Gastroesophageal sphincter (tissue), 4 donors: Measurements from ENCODE around the gene USP17L26. TPM values are rescaled to one million over a fixed set of nuclear protein-coding genes. Genes with fewer than 3 reads are reported as not detected.
"Not testable (repeated sequence)": the region's sequence is repeated elsewhere in the genome, so short reads cannot be mapped to it uniquely, and the experiment has no call there.

Experiments used
- ATAC-seq: fragments of 150-250 bp; one replicate; pipeline ENCODE4 v1.9.1; 2016; ENCODE audit warnings: mild to moderate bottlenecking, moderate library complexity
- H3K27ac ChIP-seq, 4 donors: fragments of 200-600 bp; sonication (generic) in 3 of 4; 1 replicate in 3 of 4; 2 replicates in 1 of 4; pipeline ENCODE4 v1.5.1; 2016 to 2019
- H3K27me3 ChIP-seq: fragments of 200-600 bp; sonication (generic); one replicate; pipeline ENCODE4 v1.5.1; 2019
- H3K36me3 ChIP-seq, 2 donors: fragments of 200-600 bp; sonication (generic); one replicate each; pipeline ENCODE4 v1.5.1; 2019; ENCODE audit warnings: control low read depth in 1 of 2
- H3K4me1 ChIP-seq, 3 donors: fragments of 200-600 bp; sonication (generic); 1 replicate in 2 of 3; 2 replicates in 1 of 3; pipeline ENCODE4 v1.5.1; 2016 to 2019; ENCODE audit warnings: control low read depth in 2 of 3
- H3K4me3 ChIP-seq, 2 donors: fragments of 200-600 bp; sonication (generic); one replicate each; pipeline ENCODE4 v1.5.1; 2019; ENCODE audit warnings: mild to moderate bottlenecking in 1 of 2, moderate library complexity in 1 of 2
- H3K9me3 ChIP-seq, 3 donors: fragments of 200-600 bp; sonication (generic); one replicate each; pipeline ENCODE4 v1.5.1; 2017 to 2019; ENCODE audit warnings: control low read depth in 2 of 3
- WGBS, 2 donors: methylation state at CpG; one replicate each; pipeline ENCODE4 v1.1.5; 2018; ENCODE audit warnings: low coverage in 1 of 2; 5-methylcytosine and 5-hydroxymethylcytosine counted together
- total RNA-seq, 4 donors: library from RNA; depleted of rRNA; stranded (reverse); fragments of >200 nt; gene quantifications; one replicate each; pipeline ENCODE4 v1.1.0, GENCODE V29; 2016

The USP17L26 gene
- total RNA-seq: not detected

GRCh38 chr4:9334358-9334757 is at the start of gene USP17L26:
TSS of gene USP17L26 (plus strand) at chr4:9334658. CDS start at chr4:9334658, 0 bp downstream.
- not testable (repeated sequence) for H3K4me1 ChIP-seq, ATAC-seq, H3K9me3 ChIP-seq, H3K36me3 ChIP-seq, H3K27ac ChIP-seq, H3K27me3 ChIP-seq, H3K4me3 ChIP-seq
- WGBS, 2 donors: no CpG with 5 or more reads among the region's 15 CpGs

GRCh38 chr4:9324191-9324590 is 10.3 kb upstream of the USP17L26 start:
- not testable (repeated sequence) for H3K9me3 ChIP-seq, H3K27ac ChIP-seq, ATAC-seq, H3K4me1 ChIP-seq, H3K27me3 ChIP-seq, H3K4me3 ChIP-seq, H3K36me3 ChIP-seq
- WGBS, 2 donors: 92 to 95% methylated on average over 4 of the region's 13 CpGs

GRCh38 chr4:9324865-9325264 is 9.6 kb upstream of the USP17L26 start, which contains the start of gene USP17L24:
TSS of gene USP17L24 (plus strand) at chr4:9325165. CDS start at chr4:9325165, 0 bp downstream.
- H3K27ac ChIP-seq, H3K9me3 ChIP-seq, H3K4me3 ChIP-seq, ATAC-seq, H3K36me3 ChIP-seq, H3K27me3 ChIP-seq, H3K4me1 ChIP-seq: not testable (repeated sequence)
- WGBS, 2 donors: no CpG with 5 or more reads among the region's 15 CpGs

GRCh38 chr4:9329611-9330010 is 4.8 kb upstream of the USP17L26 start, which contains the start of gene USP17L25:
TSS of gene USP17L25 (plus strand) at chr4:9329911. CDS start at chr4:9329911, 0 bp downstream.
- H3K4me1 ChIP-seq, H3K4me3 ChIP-seq, ATAC-seq, H3K9me3 ChIP-seq, H3K27ac ChIP-seq, H3K27me3 ChIP-seq, H3K36me3 ChIP-seq: not testable (repeated sequence)
- WGBS, 2 donors: no CpG with 5 or more reads among the region's 15 CpGs

- not testable (repeated sequence) for H3K27ac ChIP-seq, H3K27me3 ChIP-seq, H3K4me3 ChIP-seq, H3K36me3 ChIP-seq, ATAC-seq, H3K4me1 ChIP-seq, H3K9me3 ChIP-seq
- WGBS, 2 donors: no CpG with 5 or more reads among the region's 15 CpGs
Measured at GRCh38 chr4:9339103-9339502, 4.6 kb downstream of the USP17L26 start, which contains the start of gene USP17L5. TSS of gene USP17L5 (plus strand) at chr4:9339403. CDS start at chr4:9339403, 0 bp downstream.

- not testable (repeated sequence) for H3K27me3 ChIP-seq, H3K9me3 ChIP-seq, H3K4me3 ChIP-seq, H3K27ac ChIP-seq, H3K4me1 ChIP-seq, ATAC-seq, H3K36me3 ChIP-seq
- no CpG with 5 or more reads among the region's 15 CpGs for WGBS, 2 donors
Measured at GRCh38 chr4:9343848-9344247, 9.4 kb downstream of the USP17L26 start, which contains the start of gene USP17L27. TSS of gene USP17L27 (plus strand) at chr4:9344148. CDS start at chr4:9344148, 0 bp downstream.

- ATAC-seq, H3K27me3 ChIP-seq: not testable (repeated sequence)
Measured at GRCh38 chr4:9348593-9348992, 14.1 kb downstream of the USP17L26 start, which contains the start of gene USP17L28. TSS of gene USP17L28 (plus strand) at chr4:9348893. CDS start at chr4:9348893, 0 bp downstream.

GRCh38 chr4:9350866-9351265 is 16.4 kb downstream of the USP17L26 start:
- H3K27me3 ChIP-seq, H3K36me3 ChIP-seq, H3K9me3 ChIP-seq, H3K4me1 ChIP-seq, ATAC-seq, H3K27ac ChIP-seq, H3K4me3 ChIP-seq: not testable (repeated sequence)
- no CpG with 5 or more reads among the region's 18 CpGs for WGBS, 2 donors

More at GRCh38 chr4:9348593-9348992, 14.1 kb downstream of the USP17L26 start, which contains the start of gene USP17L28:
- not testable (repeated sequence) for H3K27ac ChIP-seq, H3K4me1 ChIP-seq, H3K4me3 ChIP-seq, H3K36me3 ChIP-seq, H3K9me3 ChIP-seq
- WGBS, 2 donors: no CpG with 5 or more reads among the region's 15 CpGs

- no CpG with 5 or more reads among the region's 15 CpGs for WGBS, 2 donors
- H3K27ac ChIP-seq, H3K4me3 ChIP-seq, H3K9me3 ChIP-seq, H3K4me1 ChIP-seq, ATAC-seq, H3K36me3 ChIP-seq, H3K27me3 ChIP-seq: not testable (repeated sequence)
Measured at GRCh38 chr4:9353338-9353737, 18.9 kb downstream of the USP17L26 start, which contains the start of gene USP17L29. TSS of gene USP17L29 (plus strand) at chr4:9353638. CDS start at chr4:9353638, 0 bp downstream.

GRCh38 chr4:9362829-9363228 is 28.4 kb downstream of the USP17L26 start, which contains the start of gene USP17L30:
TSS of gene USP17L30 (plus strand) at chr4:9363129. CDS start at chr4:9363129, 0 bp downstream.
- H3K27me3 ChIP-seq, H3K4me3 ChIP-seq, H3K4me1 ChIP-seq, H3K9me3 ChIP-seq, ATAC-seq, H3K27ac ChIP-seq, H3K36me3 ChIP-seq: not testable (repeated sequence)
- no CpG with 5 or more reads among the region's 15 CpGs for WGBS, 2 donors

GRCh38 chr4:9379881-9380280 is 45.4 kb downstream of the USP17L26 start:
- not testable (repeated sequence) for H3K27me3 ChIP-seq, H3K4me1 ChIP-seq, H3K9me3 ChIP-seq, H3K27ac ChIP-seq, H3K36me3 ChIP-seq, H3K4me3 ChIP-seq, ATAC-seq
- 67% methylated on average over 1 of the region's 1 CpG; no CpG with 5 or more reads in 1 of the 2 donors for WGBS, 2 donors
